Calu3 (cell line): ENCODE data around the gene CAMSAP3. TPM values are rescaled to one million over a fixed set of nuclear protein-coding genes. Genes with fewer than 3 reads are reported as not detected.
A peak's percentile ranks its signal among the peaks of the same experiment; 100 is the strongest.

Experiments
- BruUV-seq: library from RNA; stranded (reverse); fragments of 400-500 nt; replicated peaks from 2 replicates; lab custom pipeline; 2021; lab: Mats Ljungman, UMichigan
- CTCF ChIA-PET: fragments of 300-600 bp; sonication (Branson Sonifier 250); formaldehyde crosslinking; loops from one replicate; lab custom pipeline; 2022; ENCODE audit warnings: antibody characterized with exemption; lab: Charles Lee
- DNase-seq: peaks from one replicate; pipeline ENCODE4 v3.0.0; 2022
- H3K27ac Mint-ChIP-seq: one replicate; pipeline ENCODE4 v1.8.0; 2022; ENCODE audit warnings: mixed read lengths; ENCODE audit not compliant: unreplicated experiment
- H3K27me3 Mint-ChIP-seq: one replicate; pipeline ENCODE4 v1.8.0; 2022; ENCODE audit warnings: mixed read lengths; ENCODE audit not compliant: unreplicated experiment
- H3K36me3 Mint-ChIP-seq: one replicate; pipeline ENCODE4 v1.8.0; 2022; ENCODE audit warnings: mild to moderate bottlenecking, moderate library complexity, mixed read lengths; ENCODE audit not compliant: insufficient read depth, unreplicated experiment
- H3K4me1 Mint-ChIP-seq: one replicate; pipeline ENCODE4 v1.8.0; 2022; ENCODE audit warnings: mild to moderate bottlenecking, low read depth, mixed read lengths; ENCODE audit not compliant: unreplicated experiment
- H3K4me3 Mint-ChIP-seq: one replicate; pipeline ENCODE4 v1.8.0; 2022; ENCODE audit warnings: mild to moderate bottlenecking, low read depth, moderate library complexity, mixed read lengths; ENCODE audit not compliant: unreplicated experiment
- H3K9me3 Mint-ChIP-seq: one replicate; pipeline ENCODE4 v1.8.0; 2022; ENCODE audit warnings: low read depth, mixed read lengths; ENCODE audit not compliant: unreplicated experiment
- CTCF ChIP-seq: fragments of 200-600 bp; IDR thresholded peaks from one replicate; pipeline ENCODE4 v1.8.0; 2022; ENCODE audit warnings: antibody characterized with exemption; ENCODE audit not compliant: unreplicated experiment
- intact Hi-C: fragments of 100-400 bp; cut with micrococcal nuclease; formaldehyde crosslinking; loops from one replicate; pipeline ENCODE4 v1.10.0; 2022; ENCODE audit not compliant: unreplicated experiment
- total RNA-seq: library from RNA; stranded (reverse); gene quantifications from 2 replicates; pipeline ENCODE4 v1.2.3, GENCODE V29; 2022

The CAMSAP3 gene
- total RNA-seq, 1 experiment from 2014 or later = 26.0 TPM

- Mint-ChIP-seq H3K27me3 (no peaks in the 10 kb centered on the region), H3K27ac (no peak overlapping the region)
These were observed 6.7 kb downstream of the CAMSAP3 start for GRCh38 chr19:7602240-7602934.

GRCh38 chr19:7602935-7603497, 7.4 kb downstream of the CAMSAP3 start:
- Mint-ChIP-seq H3K4me3 (no peak overlapping the region), H3K9me3 (no peaks in the 10 kb centered on the region), H3K4me1 (peaks cover 1% of the 10 kb centered on the region), H3K27ac (no peak overlapping the region), H3K36me3 (peaks cover 12% of the 10 kb centered on the region), H3K27me3 (no peaks in the 10 kb centered on the region)
- DNase-seq = no peak
- intact Hi-C loops = no loop called here
- no peak for TF ChIP-seq CTCF
- no TSS peak for BruUV-seq
- CTCF ChIA-PET = no interaction called here

More at GRCh38 chr19:7602240-7602934, 6.7 kb downstream of the CAMSAP3 start:
- DNase-seq = no peak
- Mint-ChIP-seq H3K4me3 (no peak overlapping the region), H3K36me3 (peaks cover 16% of the 10 kb centered on the region), H3K9me3 (no peaks in the 10 kb centered on the region), H3K4me1 (peaks cover 8% of the 10 kb centered on the region)
- intact Hi-C loops = no loop called here
- BruUV-seq = no TSS peak
- no peak for TF ChIP-seq CTCF
- CTCF ChIA-PET = no interaction called here

GRCh38 chr19:7603919-7604318, 8.3 kb downstream of the CAMSAP3 start:
- no TSS peak for BruUV-seq
- no peaks in the 10 kb centered on the region for H3K4me1 Mint-ChIP-seq
- no peaks in the 10 kb centered on the region for H3K9me3 Mint-ChIP-seq
- peaks cover 11% of the 10 kb centered on the region for H3K36me3 Mint-ChIP-seq
- H3K4me3 Mint-ChIP-seq = no peak overlapping the region
- DNase-seq = no peak
- no peak overlapping the region for H3K27ac Mint-ChIP-seq
- intact Hi-C loops = no loop called here
- H3K27me3 Mint-ChIP-seq = no peaks in the 10 kb centered on the region
- CTCF ChIA-PET = no interaction called here
- no peak for TF ChIP-seq CTCF

GRCh38 chr19:7605490-7606222, 10.0 kb downstream of the CAMSAP3 start:
- H3K4me3 Mint-ChIP-seq = no peak overlapping the region
- CTCF ChIA-PET = interaction anchor here (0.6 kb wide), 1 partner anchor 252 kb away, joined by 3 read pairs; no protein-coding TSS in a partner anchor
- H3K4me1 Mint-ChIP-seq = no peaks in the 10 kb centered on the region
- no peak for TF ChIP-seq CTCF
- peaks cover 11% of the 10 kb centered on the region for H3K36me3 Mint-ChIP-seq
- no peaks in the 10 kb centered on the region for H3K27me3 Mint-ChIP-seq
- DNase-seq = peak; percentile 25
- no peak overlapping the region for H3K27ac Mint-ChIP-seq
- H3K9me3 Mint-ChIP-seq = no peaks in the 10 kb centered on the region
- intact Hi-C loops = no loop called here
- BruUV-seq = no TSS peak
